Gastroesophageal sphincter (tissue), 4 donors: ENCODE data around the gene ADGRF3. TPM values are rescaled to one million over a fixed set of nuclear protein-coding genes. Genes with fewer than 3 reads are reported as not detected.
A peak's percentile ranks its signal among the peaks of the same experiment; 100 is the strongest.

Experiments used
- ATAC-seq: fragments of 150-250 bp; one replicate; pipeline ENCODE4 v1.9.1; 2016; ENCODE audit warnings: mild to moderate bottlenecking, moderate library complexity
- H3K27ac ChIP-seq, 4 donors: fragments of 200-600 bp; sonication (generic) in 3 of 4; 1 replicate in 3 of 4; 2 replicates in 1 of 4; pipeline ENCODE4 v1.5.1; 2016 to 2019
- H3K27me3 ChIP-seq: fragments of 200-600 bp; sonication (generic); one replicate; pipeline ENCODE4 v1.5.1; 2019
- H3K36me3 ChIP-seq, 2 donors: fragments of 200-600 bp; sonication (generic); one replicate each; pipeline ENCODE4 v1.5.1; 2019; ENCODE audit warnings: control low read depth in 1 of 2
- H3K4me1 ChIP-seq, 3 donors: fragments of 200-600 bp; sonication (generic); 1 replicate in 2 of 3; 2 replicates in 1 of 3; pipeline ENCODE4 v1.5.1; 2016 to 2019; ENCODE audit warnings: control low read depth in 2 of 3
- H3K4me3 ChIP-seq, 2 donors: fragments of 200-600 bp; sonication (generic); one replicate each; pipeline ENCODE4 v1.5.1; 2019; ENCODE audit warnings: mild to moderate bottlenecking in 1 of 2, moderate library complexity in 1 of 2
- H3K9me3 ChIP-seq, 3 donors: fragments of 200-600 bp; sonication (generic); one replicate each; pipeline ENCODE4 v1.5.1; 2017 to 2019; ENCODE audit warnings: control low read depth in 2 of 3
- CTCF ChIP-seq, 4 experiments: fragments of 200-600 bp in 2 of 4; fragments of 450-650 bp in 2 of 4; sonication (generic) in 1 of 4; IDR thresholded peaks; one replicate each; pipeline ENCODE4 v1.5.1; 2017 to 2019; ENCODE audit warnings: antibody characterized with exemption in 4 of 4, mild to moderate bottlenecking in 2 of 4, moderate library complexity in 2 of 4
- EP300 ChIP-seq: sonication (generic); formaldehyde crosslinking; IDR thresholded peaks from one replicate; pipeline ENCODE4 v1.6.1; 2017; ENCODE audit warnings: antibody characterized with exemption, mild to moderate bottlenecking
- POLR2A ChIP-seq, 2 donors: fragments of 450-650 bp; IDR thresholded peaks; one replicate each; pipeline ENCODE4 v1.6.1; 2017; ENCODE audit warnings: antibody characterized with exemption in 2 of 2, mild to moderate bottlenecking in 2 of 2, moderate library complexity in 1 of 2
- POLR2AphosphoS5 ChIP-seq: sonication (generic); formaldehyde crosslinking; IDR thresholded peaks from one replicate; pipeline ENCODE4 v1.6.1; 2017; ENCODE audit warnings: antibody characterized with exemption
- WGBS, 2 donors: methylation state at CpG; one replicate each; pipeline ENCODE4 v1.1.5; 2018; ENCODE audit warnings: low coverage in 1 of 2; 5-methylcytosine and 5-hydroxymethylcytosine counted together
- total RNA-seq, 4 donors: library from RNA; depleted of rRNA; stranded (reverse); fragments of >200 nt; gene quantifications; one replicate each; pipeline ENCODE4 v1.1.0, GENCODE V29; 2016

The ADGRF3 gene
- total RNA-seq = not detected

GRCh38 chr2:26346454-26347053 lies at the start of gene ADGRF3:
TSS of gene ADGRF3 (minus strand) at chr2:26346789. CDS start at chr2:26346234, 555 bp downstream.
- WGBS, 2 donors = 0 to 1% methylated on average over 15 to 23 of the region's 28 CpGs
- ATAC-seq = no peak
- no peaks in the 10 kb centered on the region for H3K27me3 ChIP-seq
- H3K27ac ChIP-seq = peak within 1 kb of the TSS; percentile 83 to 97 (median 92)
- peaks cover 3 to 32% (median 14%) of the 10 kb centered on the region in 3 donors for H3K4me1 ChIP-seq
- peak within 1 kb of the TSS; percentile 79 to 84 for H3K4me3 ChIP-seq
- no peaks in the 10 kb centered on the region for H3K36me3 ChIP-seq
- no peak for TF ChIP-seq POLR2A (IDR thresholded peaks at IDR 0.05)
- peak; percentile 5 for TF ChIP-seq POLR2AphosphoS5
- H3K9me3 ChIP-seq = no peaks in the 10 kb centered on the region

- H3K27me3 ChIP-seq = no peaks in the 10 kb centered on the region
- no peaks in the 10 kb centered on the region for H3K9me3 ChIP-seq
- 66 to 80% methylated on average over 3 to 4 of the region's 4 CpGs for WGBS, 2 donors
- H3K36me3 ChIP-seq = peaks cover 0 to 24% of the 10 kb centered on the region in 2 donors
- H3K4me1 ChIP-seq = no peaks in the 10 kb centered on the region
- H3K27ac ChIP-seq = no peak overlapping the region
- no peak overlapping the region for H3K4me3 ChIP-seq
- no peak for TF ChIP-seq POLR2AphosphoS5
- TF ChIP-seq CTCF (IDR thresholded peaks at IDR 0.05) = no peak
- TF ChIP-seq POLR2A (IDR thresholded peaks at IDR 0.05) = no peak
- TF ChIP-seq EP300 = no peak
- no peak for ATAC-seq
These were observed 48.8 kb upstream of the ADGRF3 start for GRCh38 chr2:26395394-26395793.

- ATAC-seq = no peak
- Histone ChIP-seq H3K27ac (no peak overlapping the region), H3K36me3 (peaks cover 0 to 31% of the 10 kb centered on the region in 2 donors), H3K27me3 (no peaks in the 10 kb centered on the region), H3K9me3 (no peaks in the 10 kb centered on the region), H3K4me3 (no peak overlapping the region), H3K4me1 (no peaks in the 10 kb centered on the region)
- TF ChIP-seq CTCF (IDR thresholded peaks at IDR 0.05) = no peak
- no peak for TF ChIP-seq POLR2A (IDR thresholded peaks at IDR 0.05)
- TF ChIP-seq POLR2AphosphoS5 = no peak
- 81 to 83% methylated on average over 3 to 4 of the region's 4 CpGs for WGBS, 2 donors
These were observed 48.1 kb upstream of the ADGRF3 start for GRCh38 chr2:26394694-26395093.

- Histone ChIP-seq H3K27ac (no peak overlapping the region), H3K9me3 (no peaks in the 10 kb centered on the region), H3K4me3 (no peak overlapping the region), H3K36me3 (peaks cover 0 to 80% of the 10 kb centered on the region in 2 donors), H3K27me3 (no peaks in the 10 kb centered on the region), H3K4me1 (no peaks in the 10 kb centered on the region)
- WGBS, 2 donors = 82 to 97% methylated on average over 1 to 2 of the region's 4 CpGs
- TF ChIP-seq POLR2AphosphoS5 = no peak
- TF ChIP-seq CTCF (IDR thresholded peaks at IDR 0.05) = no peak
- TF ChIP-seq EP300 = no peak
- TF ChIP-seq POLR2A (IDR thresholded peaks at IDR 0.05) = no peak
- no peak for ATAC-seq
These were observed 40.6 kb upstream of the ADGRF3 start for GRCh38 chr2:26387189-26387588.

GRCh38 chr2:26384597-26384996 lies 38.0 kb upstream of the ADGRF3 start:
- Histone ChIP-seq H3K27ac (no peak overlapping the region), H3K36me3 (peaks cover 0 to 67% of the 10 kb centered on the region in 2 donors), H3K9me3 (no peaks in the 10 kb centered on the region), H3K27me3 (no peaks in the 10 kb centered on the region), H3K4me3 (no peak overlapping the region), H3K4me1 (no peaks in the 10 kb centered on the region)
- no peak for ATAC-seq
- no peak for TF ChIP-seq EP300
- no peak for TF ChIP-seq POLR2AphosphoS5
- TF ChIP-seq POLR2A (IDR thresholded peaks at IDR 0.05) = no peak
- no peak for TF ChIP-seq CTCF (IDR thresholded peaks at IDR 0.05)
